HG03135 (cell line): Measurements from ENCODE around the gene SAP30BP.
A peak's percentile ranks its signal among the peaks of the same experiment; 100 is the strongest.
"Not testable (repeated sequence)": the region's sequence is repeated elsewhere in the genome, so short reads cannot be mapped to it uniquely, and the experiment has no call there.

Experiments used
- ATAC-seq: cut with Tn5 transposase; IDR thresholded peaks from one replicate; pipeline ENCODE4 v1.9.1; 2021; ENCODE audit warnings: mild to moderate bottlenecking, moderate library complexity; ENCODE audit not compliant: unreplicated experiment

The SAP30BP gene

DNA sequence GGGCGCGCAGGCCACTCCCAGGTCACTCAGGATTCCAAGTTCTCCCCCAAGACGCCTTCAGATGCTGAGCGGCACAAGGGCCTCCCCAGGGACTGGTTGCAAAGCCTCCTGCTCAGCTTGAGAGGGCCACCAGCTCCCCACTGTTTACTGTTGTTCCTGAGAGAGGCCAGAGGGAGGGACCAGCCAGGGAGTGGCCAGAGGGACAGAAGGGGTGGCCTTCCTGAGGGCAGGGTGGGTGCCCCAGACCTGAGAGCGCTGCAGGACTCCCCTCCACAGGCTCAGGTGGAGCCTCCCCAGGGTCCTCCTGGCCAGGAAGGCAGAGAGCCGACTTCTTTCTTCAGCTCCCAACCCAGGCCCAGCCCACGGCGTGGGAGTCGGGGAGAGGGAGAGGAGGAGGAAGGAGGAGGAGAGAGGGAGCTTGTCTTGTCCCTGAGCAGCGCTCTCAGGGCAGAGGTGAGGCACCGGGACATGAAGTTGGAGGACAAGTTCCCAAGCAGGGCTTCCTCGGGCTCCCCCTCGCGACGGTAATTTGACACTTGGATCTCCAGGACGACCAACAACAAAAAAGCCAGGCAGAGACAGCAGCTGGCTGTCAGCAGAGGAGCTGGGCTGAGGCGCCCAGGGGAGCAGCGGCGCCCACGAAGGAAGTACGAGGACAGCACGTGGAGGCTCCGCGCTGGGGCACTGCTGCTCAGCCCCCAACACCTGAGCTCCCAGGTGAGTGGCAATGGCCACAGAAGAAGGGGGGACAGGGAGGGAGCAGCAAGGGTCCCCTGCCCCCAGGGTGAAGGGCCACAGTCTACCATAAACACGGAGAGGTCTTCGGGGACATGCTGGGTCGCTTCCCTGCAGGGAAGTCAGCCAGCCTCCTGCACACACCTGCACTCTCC is 33.4 kb upstream of the SAP30BP start:
- no peak for ATAC-seq

DNA sequence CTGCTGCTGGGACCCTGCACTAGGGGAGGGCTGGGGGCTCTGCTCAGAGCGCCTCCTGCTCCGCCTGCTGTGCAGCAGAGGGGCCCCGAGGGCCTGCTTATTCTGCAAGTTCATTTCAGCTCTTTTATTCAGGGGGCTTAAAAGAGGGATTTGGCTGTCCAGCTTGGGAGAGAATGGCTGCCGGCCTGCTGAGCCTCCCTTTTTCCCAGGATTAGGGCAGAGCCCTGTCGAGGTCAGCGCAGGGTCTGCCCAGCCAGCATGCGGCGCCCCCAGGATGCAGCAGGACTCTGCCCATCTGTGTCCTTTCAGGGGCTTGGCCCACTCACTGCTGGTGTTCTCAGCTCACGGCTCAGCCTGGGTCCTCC is 32.8 kb upstream of the SAP30BP start:
- no peak for ATAC-seq

DNA sequence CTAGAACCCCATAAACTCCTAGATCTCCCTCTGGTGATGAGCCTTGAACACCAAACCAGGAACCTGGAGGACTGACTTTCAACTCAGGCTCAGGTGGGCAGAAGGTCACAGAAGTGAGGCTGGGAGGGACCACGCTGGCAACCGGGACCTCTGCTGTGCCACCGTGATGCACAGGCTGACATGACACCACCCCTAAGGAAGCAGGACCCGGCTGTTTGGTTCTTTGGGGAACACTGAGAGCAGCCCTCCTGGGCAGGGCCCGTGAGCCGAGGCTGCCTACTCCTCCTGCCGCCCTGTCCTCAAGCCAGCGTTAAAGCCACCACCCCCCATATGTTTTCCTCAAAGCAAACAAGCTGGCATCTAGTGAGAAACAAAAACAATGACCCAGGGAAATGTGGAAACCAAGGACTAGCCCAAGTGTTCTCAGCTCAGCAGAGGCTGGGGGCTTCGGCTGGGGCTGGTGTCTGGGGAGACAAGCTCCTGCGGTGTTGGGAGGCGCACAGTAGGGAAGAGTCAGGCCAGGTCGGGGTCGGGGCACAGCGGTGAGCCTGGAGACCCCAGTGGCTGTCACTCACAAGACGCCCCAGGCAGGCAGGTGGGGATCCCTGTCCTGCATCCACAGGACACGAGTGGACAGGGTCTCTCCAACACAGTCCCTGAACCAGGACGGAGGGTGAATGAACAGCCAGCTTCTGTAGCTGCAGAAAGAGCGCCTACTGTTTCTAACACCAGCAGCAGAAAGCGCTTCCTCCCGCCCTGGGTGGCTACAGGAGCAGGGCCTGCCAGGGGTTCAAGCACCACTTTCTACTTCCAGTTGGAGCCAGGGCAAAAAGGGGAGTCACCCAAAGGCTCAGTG is 32.2 kb upstream of the SAP30BP start:
- no peak for ATAC-seq

DNA sequence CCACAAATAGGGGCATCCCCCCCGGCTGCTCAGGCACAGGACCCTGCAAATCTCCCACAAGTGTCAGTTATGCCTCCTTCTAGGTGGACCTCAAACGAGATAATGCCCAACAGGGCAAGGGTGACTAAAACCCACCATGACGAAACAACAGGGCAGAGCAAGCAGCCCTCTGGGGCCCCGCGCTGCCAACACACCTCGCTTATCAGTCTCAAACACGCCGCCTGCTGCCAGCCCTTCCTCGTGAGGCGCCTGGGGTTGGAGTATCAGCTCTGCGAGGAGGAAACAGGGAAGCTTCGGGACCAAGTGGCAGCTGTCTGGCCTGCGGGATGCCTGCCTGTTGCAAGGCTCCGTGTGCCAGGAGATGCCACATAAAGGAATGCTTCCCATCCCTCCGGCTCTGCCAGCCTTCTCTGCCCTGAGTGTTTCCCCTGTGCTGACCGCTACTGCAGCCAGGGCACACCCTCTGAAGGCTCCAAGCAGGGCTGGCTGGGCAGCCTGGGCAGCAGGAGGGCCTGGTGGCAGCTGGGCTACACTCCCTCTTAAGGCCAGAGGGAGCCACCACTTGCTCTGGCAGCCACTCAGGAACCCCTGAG is 31.4 kb upstream of the SAP30BP start:
- no peak for ATAC-seq

DNA sequence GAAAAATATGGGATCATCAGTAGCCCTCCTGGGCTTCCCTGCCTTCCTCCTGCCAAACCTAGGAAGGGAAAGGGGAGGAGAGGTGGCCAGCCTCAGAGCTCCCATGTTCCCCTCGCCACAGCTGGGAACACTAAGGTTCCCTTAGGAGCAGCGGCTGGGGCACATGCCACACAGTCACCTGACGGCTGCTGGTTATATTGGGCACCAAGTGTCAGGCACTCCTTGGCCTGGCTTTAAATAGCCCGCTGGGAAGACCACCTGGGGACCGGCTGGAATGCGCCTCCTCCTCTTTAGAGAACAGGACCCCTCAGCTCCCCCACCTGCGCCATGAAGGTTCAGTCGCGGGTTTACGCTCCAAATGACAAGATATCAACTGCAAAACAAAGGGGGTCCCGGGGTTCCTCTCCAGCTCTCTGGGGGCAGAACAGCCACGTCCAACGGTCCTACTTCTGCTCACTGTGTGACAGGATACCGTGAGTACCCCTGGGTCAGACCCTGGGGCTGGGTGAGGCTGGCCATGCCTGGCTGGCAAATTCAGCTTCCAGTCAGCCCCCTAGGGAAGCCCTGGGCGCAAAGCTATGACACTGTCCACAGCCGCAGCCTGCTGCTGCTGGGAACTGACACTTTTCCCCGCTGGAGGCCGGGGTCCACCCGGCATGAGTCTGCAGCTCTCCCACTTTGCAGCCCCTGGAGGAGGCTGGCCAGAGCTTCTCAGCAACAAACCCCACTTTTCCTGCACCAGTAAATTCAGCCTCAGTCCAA is 30.6 kb upstream of the SAP30BP start:
- no peak for ATAC-seq

DNA sequence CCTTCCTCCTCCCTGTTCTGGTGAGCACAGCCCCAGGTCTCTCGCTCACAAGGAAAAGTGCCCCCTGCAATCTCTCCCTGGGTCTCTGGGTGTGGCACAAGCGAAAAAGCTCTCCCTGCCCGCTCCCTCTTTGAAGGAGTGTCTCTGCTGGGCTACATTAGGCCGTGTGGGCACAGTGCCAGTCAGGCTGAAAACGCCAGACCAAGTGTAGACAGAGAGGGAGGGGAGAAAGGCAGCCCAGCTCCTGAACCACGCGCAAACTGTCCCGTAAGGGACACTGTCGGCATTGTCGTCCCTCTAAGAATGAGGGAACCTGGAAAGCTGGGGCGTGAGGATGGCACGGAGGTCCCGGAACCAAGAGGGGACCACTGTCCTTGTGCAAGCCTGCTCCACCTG is 30.0 kb upstream of the SAP30BP start:
- ATAC-seq = no peak

DNA sequence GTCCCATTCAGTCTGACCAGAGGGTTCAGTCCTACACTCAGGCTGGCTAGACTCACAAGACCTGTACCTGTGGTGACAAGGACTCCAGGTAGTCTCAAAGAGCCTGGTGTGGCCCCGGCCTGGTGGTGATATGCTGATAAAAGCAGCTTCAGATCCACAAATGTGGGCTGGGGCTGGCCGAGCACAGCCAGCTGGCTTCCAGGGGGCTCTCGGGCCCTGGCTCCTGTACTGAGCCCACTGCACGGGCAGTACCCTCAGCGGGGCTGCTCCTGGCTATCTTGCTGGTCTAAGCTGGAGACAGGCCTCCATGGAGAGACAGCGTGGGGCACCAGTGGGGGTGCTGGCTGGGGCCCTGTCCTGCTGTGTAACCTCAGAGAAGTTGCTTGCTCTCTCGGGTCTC is 29.6 kb upstream of the SAP30BP start:
- ATAC-seq = no peak

DNA sequence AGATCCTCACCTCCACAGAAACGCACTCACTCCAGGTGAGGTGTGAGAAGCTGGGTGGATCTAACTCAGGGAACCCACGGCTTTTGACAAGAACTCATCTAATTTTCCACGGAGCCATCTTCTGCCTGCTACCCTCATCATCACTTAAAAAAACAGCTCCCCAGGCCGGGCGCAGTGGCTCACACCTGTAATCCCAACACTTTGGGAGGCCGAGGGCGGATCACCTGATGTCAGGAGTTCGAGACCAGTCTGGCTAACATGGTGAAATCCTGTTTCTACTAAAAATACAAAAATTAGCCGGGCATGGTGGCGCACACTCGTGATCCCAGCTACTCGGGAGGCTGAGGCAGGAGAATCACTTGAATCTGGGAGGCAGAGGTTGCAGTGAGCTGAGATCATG is 29.1 kb upstream of the SAP30BP start:
- not testable (repeated sequence) for ATAC-seq

DNA sequence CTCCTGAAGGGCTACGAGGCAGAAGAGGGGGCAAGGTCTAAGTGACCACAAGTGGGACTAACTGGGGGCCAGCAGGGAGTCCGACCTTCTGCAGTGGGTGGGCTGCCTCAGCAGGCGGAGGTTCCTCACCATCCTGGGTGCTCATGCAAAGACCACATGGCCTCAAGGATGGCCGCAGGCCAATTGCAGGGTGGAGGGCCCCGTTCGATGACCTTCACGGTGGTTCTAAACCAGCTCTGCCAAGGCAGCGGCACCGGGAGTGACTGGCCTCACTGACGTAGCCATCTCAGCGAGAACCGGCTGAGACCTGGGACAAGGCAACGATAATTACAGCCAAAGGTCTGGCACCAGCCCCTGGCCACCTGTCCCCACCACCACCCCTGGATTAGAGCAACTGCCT is 28.2 kb upstream of the SAP30BP start:
- ATAC-seq = no peak

DNA sequence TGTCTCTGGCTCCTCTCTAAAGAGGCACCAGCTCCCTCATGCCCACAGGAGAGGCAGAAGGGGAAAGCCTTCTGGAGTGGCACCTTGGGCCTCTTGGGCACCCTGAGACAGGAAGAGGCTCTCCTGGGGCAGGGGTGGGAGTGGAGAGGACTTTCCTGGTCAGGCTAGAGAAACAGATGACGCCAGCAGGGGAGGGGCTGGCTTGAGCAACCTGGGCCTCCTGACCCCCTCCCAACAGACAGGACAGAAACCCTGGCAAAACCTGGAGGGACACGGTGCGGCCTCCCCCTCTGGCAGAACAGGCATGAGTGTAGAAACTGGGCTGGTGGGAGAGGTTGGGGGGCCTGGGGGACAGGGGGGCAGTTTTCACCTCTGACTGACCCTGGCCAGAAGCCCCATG is 27.8 kb upstream of the SAP30BP start:
- no peak for ATAC-seq

DNA sequence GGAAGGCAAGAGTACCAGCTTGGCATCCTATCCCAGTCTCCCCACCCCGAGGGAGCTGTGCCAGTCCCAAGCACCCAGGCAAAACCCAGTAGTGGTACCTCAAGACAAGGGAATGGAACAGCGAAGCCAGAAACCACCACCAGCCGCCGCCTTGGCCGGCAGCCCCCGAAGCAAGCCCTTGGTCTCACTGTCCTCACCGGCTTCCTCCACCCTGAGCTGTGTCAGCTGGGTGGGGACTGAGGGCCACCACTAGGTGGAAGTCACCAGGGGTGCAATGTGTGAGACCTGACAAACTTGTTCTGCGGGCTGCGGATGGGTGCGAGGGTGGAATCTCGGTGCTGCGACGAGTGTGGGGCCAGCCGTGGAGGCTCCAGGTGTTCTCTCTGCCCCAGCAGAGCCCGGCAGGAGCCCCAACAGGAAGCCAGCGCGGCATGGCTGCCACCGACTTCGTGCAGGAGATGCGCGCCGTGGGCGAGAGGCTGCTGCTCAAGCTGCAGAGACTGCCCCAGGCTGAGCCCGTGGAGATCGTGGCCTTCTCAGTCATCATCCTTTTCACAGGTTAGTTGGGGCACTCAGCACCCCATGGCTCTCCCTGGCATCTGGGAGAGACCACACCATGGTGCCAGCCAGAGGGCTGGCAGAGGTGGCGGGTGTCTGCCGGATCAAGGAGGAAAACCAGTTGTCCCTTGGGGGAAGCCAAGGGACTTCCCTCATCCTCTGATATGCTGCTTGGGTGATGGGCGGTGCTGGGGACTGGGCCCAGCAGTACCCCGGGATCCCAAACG is 27.2 kb upstream of the SAP30BP start:
- ATAC-seq = no peak

DNA sequence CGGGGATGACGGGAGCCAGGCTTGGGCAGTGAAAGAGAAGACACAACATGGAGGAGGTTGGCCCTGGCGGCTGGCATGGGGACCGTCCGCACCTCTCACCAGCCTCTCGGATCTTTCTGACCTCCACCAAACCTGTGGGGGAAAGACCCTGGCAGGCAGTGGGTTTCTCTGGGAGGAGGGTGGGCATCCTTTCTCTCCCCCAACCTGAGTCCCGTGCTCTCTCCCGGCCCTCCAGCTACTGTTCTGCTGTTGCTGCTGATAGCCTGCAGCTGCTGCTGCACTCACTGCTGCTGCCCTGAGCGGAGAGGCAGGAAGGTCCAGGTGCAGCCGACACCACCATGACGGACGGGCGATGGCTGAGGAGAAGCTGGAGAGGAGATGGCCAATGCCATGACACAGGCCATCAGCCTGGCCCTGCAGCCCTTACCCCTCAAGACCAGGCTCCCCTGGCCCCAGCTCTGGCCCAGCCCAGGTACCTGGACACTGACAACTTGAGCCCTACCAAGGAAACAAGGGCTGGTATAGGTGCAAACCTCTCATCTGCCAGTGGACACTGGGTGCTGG is 26.5 kb upstream of the SAP30BP start:
- no peak for ATAC-seq

DNA sequence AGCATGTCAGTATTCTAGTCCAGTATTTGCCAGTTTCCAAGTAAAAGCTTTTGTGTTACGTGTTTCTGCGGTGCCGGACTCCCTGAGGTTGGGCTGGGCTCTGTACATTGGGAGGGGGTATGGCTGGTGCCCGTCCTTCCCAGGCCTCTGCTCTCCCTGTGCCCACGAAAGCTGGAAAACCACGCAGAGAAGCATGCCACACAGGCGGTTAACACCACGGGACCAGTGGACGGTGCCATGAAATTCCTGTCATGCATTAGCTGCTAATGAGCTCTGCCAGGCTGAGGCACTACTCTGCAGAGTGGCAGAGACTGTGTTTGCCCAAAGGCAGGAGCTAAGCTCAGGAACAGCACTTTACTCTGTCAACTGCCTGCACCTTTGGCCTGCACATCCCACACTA is 25.8 kb upstream of the SAP30BP start:
- no peak for ATAC-seq

DNA sequence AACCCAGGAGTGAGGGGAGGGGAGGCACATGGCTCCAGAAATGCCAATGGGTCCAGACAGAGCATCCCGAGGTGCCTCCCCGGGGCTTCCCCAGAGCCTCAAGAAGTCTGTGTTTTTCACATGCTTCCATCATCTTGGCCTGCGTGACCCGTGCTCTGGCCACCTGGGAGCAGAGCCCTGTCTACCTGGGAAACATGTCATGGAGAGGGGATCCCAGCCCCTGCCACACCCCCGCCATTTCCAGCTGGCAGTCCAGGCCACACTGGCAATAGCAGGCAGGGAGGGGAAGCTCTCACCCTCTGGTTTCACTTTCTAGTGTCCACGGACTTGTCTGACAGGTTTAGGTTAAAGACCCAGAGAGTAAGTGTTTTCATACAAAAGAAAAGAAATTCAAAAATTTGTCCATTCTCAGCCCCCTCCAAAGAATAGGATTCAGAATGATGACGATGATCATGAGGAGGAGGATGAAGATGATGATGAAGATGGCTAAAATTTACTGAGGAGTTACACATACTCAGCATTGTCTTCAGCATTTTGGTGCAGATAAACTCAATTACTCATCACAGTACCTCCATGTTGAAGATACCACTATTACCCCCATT is 24.9 kb upstream of the SAP30BP start:
- ATAC-seq = no peak

DNA sequence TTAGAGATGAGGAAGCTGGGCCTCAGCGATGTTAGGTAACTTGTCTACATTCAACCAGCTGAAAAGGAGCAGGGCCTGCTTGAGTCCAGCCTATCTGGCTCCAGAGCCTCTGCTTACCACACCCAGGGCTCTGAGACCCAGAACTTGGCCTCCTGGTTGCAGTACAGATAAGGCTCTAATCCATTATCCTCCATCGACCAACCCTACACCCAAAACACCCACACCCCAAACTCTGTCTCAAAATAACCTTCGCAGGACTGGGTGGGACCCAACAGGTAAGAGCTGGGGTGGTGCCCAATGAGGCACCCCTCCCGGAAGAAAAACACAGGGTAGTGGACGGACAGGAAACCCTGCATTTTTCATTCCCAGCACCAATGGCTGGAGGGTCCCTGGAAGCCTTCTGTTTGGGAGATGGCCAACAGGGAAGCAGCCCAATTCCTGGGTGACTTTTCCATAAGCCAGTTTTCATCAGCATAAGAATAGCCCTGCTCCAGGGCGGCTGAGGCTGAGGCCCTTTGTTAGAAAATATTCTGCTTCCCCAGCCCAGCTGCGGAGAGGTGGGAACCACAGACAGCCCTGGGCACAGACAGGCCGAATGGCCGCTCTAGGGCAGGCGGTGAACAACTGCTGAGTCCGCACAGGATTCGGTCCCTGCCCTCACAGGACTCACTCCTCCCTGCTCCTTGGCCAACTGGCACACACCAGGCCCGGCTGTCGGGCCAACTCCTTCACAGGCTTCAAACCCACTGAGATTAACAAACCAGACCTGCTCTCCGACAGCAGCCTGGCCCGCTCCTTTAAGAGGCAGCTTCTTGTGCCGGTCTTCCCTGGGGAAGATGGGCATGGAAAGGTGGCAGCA is 24.1 kb upstream of the SAP30BP start:
- no peak for ATAC-seq

DNA sequence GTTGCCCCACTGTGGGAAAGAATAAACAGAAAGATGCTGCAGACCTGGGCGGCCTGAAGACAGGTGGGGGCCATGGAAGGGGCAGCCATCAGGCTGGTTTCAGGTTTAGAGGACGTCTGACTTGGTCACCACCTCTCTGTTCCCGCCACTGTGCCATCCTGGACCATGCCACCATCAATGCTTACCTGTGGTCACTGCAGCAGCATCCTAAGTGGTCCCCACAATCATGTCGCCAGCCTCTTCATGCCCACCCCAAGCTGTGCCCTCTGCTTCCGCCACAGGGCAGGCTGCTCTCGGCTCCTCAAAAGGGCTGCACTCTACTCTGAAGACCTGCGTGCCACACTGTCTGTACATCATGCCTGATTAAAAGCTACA is 23.5 kb upstream of the SAP30BP start:
- ATAC-seq = no peak

DNA sequence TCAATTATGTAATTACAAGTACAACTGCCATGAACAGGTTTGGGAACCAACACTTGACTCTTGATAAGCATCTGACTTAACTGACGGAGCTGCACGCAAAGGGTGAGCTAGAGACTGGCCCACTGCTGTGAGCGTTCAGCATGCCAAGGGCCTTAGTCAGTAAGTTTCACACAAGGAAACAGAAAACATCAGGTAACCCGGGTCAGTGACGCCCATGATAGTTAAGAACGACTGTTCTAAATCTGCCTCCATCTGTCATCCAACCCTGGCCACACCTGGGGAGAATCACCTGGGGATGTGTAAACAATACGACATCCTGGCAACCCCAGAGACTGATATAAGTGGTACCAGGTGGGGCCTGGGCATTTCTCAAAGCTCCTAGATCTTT is 21.6 kb upstream of the SAP30BP start:
- ATAC-seq = no peak

DNA sequence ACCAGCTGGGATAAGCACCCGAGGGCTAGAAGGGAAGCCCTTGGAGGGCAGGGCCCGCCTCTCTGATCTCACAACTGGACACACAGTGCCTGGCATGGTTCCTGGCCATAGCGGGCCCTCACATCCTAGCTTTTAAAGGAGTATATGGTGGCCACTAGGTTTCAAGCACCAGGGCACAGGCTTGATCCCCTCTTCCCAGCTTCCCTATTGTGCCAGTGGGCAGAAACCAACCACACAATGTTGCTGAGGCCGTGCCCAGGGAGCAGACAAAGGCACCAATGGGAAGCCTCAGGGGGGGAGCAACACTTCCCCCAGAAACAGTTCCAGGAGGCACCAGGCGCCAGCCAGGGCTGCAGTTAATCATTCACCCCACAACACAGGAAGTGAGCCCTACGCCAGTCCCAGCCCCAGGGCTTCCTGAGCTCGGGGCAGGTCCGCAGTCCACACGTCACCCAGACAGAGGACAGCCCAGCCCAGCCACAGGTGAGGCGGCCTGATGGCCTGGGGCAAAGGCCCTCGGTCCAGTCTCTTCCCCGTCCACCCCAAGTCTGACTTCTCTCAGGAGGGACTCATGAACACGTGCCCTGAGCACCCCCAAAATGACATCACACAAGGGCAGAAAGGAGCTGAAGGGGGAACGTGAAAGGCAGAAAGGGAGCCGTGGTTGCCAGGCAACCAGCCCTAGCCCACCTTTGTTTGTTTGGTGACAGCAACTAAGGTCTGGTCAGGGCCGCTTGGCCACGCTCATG is 21.1 kb upstream of the SAP30BP start:
- peak; percentile 92 for ATAC-seq
